A549 (cell line): ENCODE data around the gene TMEM248. TPM values are rescaled to one million over a fixed set of nuclear protein-coding genes. Genes with fewer than 3 reads are reported as not detected.

Experiments
- ATAC-seq, 2 experiments: fragments of 200-7000 bp in 1 of 2; fragments of >200 bp in 1 of 2; cut with Nextera tagmentation in 1 of 2; cut with Tn5 transposase in 1 of 2; 3 replicates each; pipeline versions ENCODE4 v1.8.0 to v1.9.1; 2018 to 2020; ENCODE audit warnings: mild to moderate bottlenecking in 1 of 2, moderate library complexity in 1 of 2
- CTCF ChIA-PET: fragments of 300-600 bp; sonication (Branson Sonifier 250); formaldehyde crosslinking; extraction: SDS; loops from one replicate; lab custom pipeline; 2021; ENCODE audit warnings: antibody characterized with exemption, inconsistent platforms; lab: Yijun Ruan, JAX
- POLR2A ChIA-PET: fragments of 350-600 bp; formaldehyde crosslinking; extraction: SDS; loops from one replicate; lab custom pipeline; 2021; ENCODE audit warnings: antibody characterized with exemption, inconsistent platforms; lab: Yijun Ruan, JAX
- DNase-seq, 2 experiments: peaks; one replicate each; pipeline versions ENCODE4 v3.0.0 to v3.0.0-alpha.2; 2011 to 2016; ENCODE audit warnings: low read depth in 1 of 2, low spot score in 1 of 2
- FAIRE-seq: peaks from 2 replicates; lab custom pipeline; 2011; peaks lifted over from hg19 to GRCh38; lab: Jason Lieb, UNC
- H3K27ac ChIP-seq, 2 experiments: fragments of >200 bp; sonication (Bioruptor Twin); formaldehyde crosslinking; 3 replicates each; pipeline ENCODE4 v1.5.1; 2016 to 2017
- H3K4me1 ChIP-seq: fragments of >200 bp; sonication (Bioruptor Twin); formaldehyde crosslinking; 3 replicates; pipeline ENCODE4 v1.6.1; 2016
- H3K4me2 ChIP-seq: fragments of >200 bp; sonication (Bioruptor Twin); formaldehyde crosslinking; 3 replicates; pipeline ENCODE4 v1.6.1; 2016
- H3K4me3 ChIP-seq: fragments of >200 bp; sonication (Bioruptor Twin); formaldehyde crosslinking; 3 replicates; pipeline ENCODE4 v1.5.1; 2016
- H3K9me3 ChIP-seq: fragments of >200 bp; sonication (Bioruptor Twin); formaldehyde crosslinking; 3 replicates; pipeline ENCODE4 v1.6.1; 2016
- BCL3 ChIP-seq: fragments of >200 bp; sonication (Bioruptor Twin); formaldehyde crosslinking; IDR thresholded peaks from 3 replicates; pipeline ENCODE4 v1.6.1; 2016
- CEBPB ChIP-seq, 2 experiments: fragments of >200 bp in 1 of 2; sonication (Bioruptor Twin) in 1 of 2; formaldehyde crosslinking in 1 of 2; IDR thresholded peaks; 2 replicates each; pipeline ENCODE4 v1.6.1; 2012 to 2016
- CHD2 ChIP-seq: fragments of 150-350 bp; IDR thresholded peaks from 2 replicates; pipeline ENCODE4 v1.6.1; 2014; ENCODE audit warnings: low read length; ENCODE audit not compliant: partially characterized antibody
- CTCF ChIP-seq: fragments of >200 bp; sonication (Bioruptor Twin); formaldehyde crosslinking; IDR thresholded peaks from 3 replicates; pipeline ENCODE4 v1.5.1; 2016
- E2F6 ChIP-seq: IDR thresholded peaks from 2 replicates; pipeline ENCODE4 v1.6.1; 2012; ENCODE audit warnings: low read depth, borderline replicate concordance
- EHMT2 ChIP-seq: fragments of 200-600 bp; sonication (generic); IDR thresholded peaks from 2 replicates; pipeline ENCODE4 v1.6.1; 2016; ENCODE audit warnings: antibody characterized with exemption, low read depth, mild to moderate bottlenecking, moderate library complexity
- FOXS1 ChIP-seq: fragments of 250-450 bp; sonication (Bioruptor Pico); IDR thresholded peaks from 2 replicates; pipeline ENCODE4 v1.5.0; 2020; ENCODE audit warnings: mild to moderate bottlenecking, moderate library complexity
- HOXB13 ChIP-seq: fragments of 250-450 bp; sonication (Bioruptor Pico); IDR thresholded peaks from 2 replicates; pipeline ENCODE4 v1.5.0; 2020; ENCODE audit warnings: low read depth, mild to moderate bottlenecking, moderate library complexity
- HOXB5 ChIP-seq: fragments of 250-450 bp; sonication (Bioruptor Pico); IDR thresholded peaks from 2 replicates; pipeline ENCODE4 v1.5.0; 2020; ENCODE audit warnings: mild to moderate bottlenecking, moderate library complexity
- KDM5A ChIP-seq: fragments of 200-600 bp; sonication (generic); IDR thresholded peaks from 2 replicates; pipeline ENCODE4 v1.6.1; 2016; ENCODE audit warnings: antibody characterized with exemption, mild to moderate bottlenecking
- MAFK ChIP-seq: fragments of 450-650 bp; IDR thresholded peaks from 2 replicates; pipeline ENCODE4 v1.6.1; 2014; ENCODE audit not compliant: partially characterized antibody
- MAX ChIP-seq: IDR thresholded peaks from 2 replicates; pipeline ENCODE4 v1.6.1; 2012
- MAZ ChIP-seq: fragments of 150-350 bp; IDR thresholded peaks from 2 replicates; pipeline ENCODE4 v1.6.1; 2014; ENCODE audit warnings: antibody characterized with exemption, low read depth, low read length, borderline replicate concordance
- NR3C1 ChIP-seq: fragments of >200 bp; sonication (Bioruptor Twin); formaldehyde crosslinking; IDR thresholded peaks from 3 replicates; pipeline ENCODE4 v1.6.1; 2017
- POLR2A ChIP-seq: IDR thresholded peaks from 2 replicates; pipeline ENCODE4 v1.6.1; 2012; ENCODE audit warnings: mild to moderate bottlenecking, low read length
- RARB ChIP-seq: fragments of 250-450 bp; sonication (Bioruptor Pico); IDR thresholded peaks from 2 replicates; pipeline ENCODE4 v1.8.0; 2021; ENCODE audit warnings: mild to moderate bottlenecking, moderate library complexity
- RCOR1 ChIP-seq: fragments of 150-350 bp; IDR thresholded peaks from 2 replicates; pipeline ENCODE4 v1.6.1; 2014; ENCODE audit warnings: antibody characterized with exemption, low read length, low read depth
- RNF2 ChIP-seq: fragments of 200-600 bp; sonication (generic); IDR thresholded peaks from 2 replicates; pipeline ENCODE4 v1.6.1; 2016; ENCODE audit warnings: low read depth, mild to moderate bottlenecking, antibody characterized with exemption, moderate library complexity, borderline replicate concordance
- ZSCAN20 ChIP-seq: fragments of 250-450 bp; sonication (Bioruptor Pico); IDR thresholded peaks from 2 replicates; pipeline ENCODE4 v1.8.0; 2022; ENCODE audit warnings: mild to moderate bottlenecking, moderate library complexity
- WGBS: methylation state at CpG from one replicate; pipeline ENCODE4 v1.1.6; 2017; ENCODE audit errors: missing lambda C conversion rate; 5-methylcytosine and 5-hydroxymethylcytosine counted together
- polyA plus RNA-seq, 4 experiments: library from polyadenylated mRNA; depleted of rRNA in 3 of 4; stranded (reverse); fragments of >200 nt; fragmentation: RNase III in 1 of 4; extraction: RNeasy Plus Mini Kit Qiagen cat#74134 plus additional on column Dnase treatment in 1 of 4; gene quantifications; 2 replicates in 3 of 4; 3 replicates in 1 of 4; pipeline ENCODE4 v1.2.3, GENCODE V29; 2011 to 2017
- TF ChIP-seq, protein P1 (sequence below): fragments of 250-450 bp; sonication (Bioruptor Pico); IDR thresholded peaks from 2 replicates; pipeline ENCODE4 v1.5.0; 2020; ENCODE audit warnings: low read depth, mild to moderate bottlenecking, moderate library complexity

The TMEM248 gene
- polyA plus RNA-seq, 2 of the 4 experiments (the other 2 are of a cell fraction), result 53.7 to 128 TPM

GRCh38 chr7:66920769-66921395 lies at the start of gene TMEM248 (continued):
- no peak for TF ChIP-seq CTCF
- no peak for TF ChIP-seq RNF2
- no peak for TF ChIP-seq RCOR1
- TF ChIP-seq HOXB13 (CRISPR knock-in tag), result no peak
- TF ChIP-seq BCL3, result 0 out of 3 replicates have a peak, but pooled peaks have one; percentile 54
- no peak for TF ChIP-seq NR3C1

DNA sequence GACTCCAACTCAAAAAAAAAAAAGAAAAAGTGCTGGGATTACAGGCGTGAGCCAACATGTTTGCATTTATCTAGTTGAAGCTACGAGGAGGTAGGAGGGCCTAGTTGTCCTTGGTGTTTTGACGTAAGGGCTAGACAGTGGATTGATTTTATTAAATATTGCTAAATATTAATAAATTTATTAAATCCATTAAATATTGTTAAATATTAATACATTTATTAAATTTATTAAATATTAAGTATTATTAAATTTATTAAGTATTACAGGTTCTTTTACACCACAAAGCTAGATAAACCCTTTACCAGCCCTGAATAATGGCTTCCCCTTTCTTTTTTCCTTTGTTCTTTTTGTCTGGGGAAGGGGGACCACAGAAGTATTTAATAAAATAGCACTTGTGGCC lies 47.5 kb upstream of the TMEM248 start:
- 94% methylated on average over 3 of the region's 3 CpGs for WGBS
- TF ChIP-seq ZSCAN20 (CRISPR knock-in tag) (no peak), HOXB5 (no peak), KDM5A (no peak), NR3C1 (no peak), EHMT2 (no peak), E2F6 (no peak), CEBPB (IDR thresholded peaks at IDR 0.05) (no peak), RCOR1 (no peak), HOXB13 (CRISPR knock-in tag) (no peak), MAZ (no peak), MAFK (no peak), RARB (no peak), POLR2A (no peak), CHD2 (no peak), BCL3 (no peak), MAX (no peak), FOXS1 (CRISPR knock-in tag) (no peak)
- TF ChIP-seq, protein P1, sequence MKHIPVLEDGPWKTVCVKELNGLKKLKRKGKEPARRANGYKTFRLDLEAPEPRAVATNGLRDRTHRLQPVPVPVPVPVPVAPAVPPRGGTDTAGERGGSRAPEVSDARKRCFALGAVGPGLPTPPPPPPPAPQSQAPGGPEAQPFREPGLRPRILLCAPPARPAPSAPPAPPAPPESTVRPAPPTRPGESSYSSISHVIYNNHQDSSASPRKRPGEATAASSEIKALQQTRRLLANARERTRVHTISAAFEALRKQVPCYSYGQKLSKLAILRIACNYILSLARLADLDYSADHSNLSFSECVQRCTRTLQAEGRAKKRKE (CRISPR knock-in tag), result no peak
- FAIRE-seq, result no peak
- POLR2A ChIA-PET, result no interaction called here
- no peak for ATAC-seq
- no peak for DNase-seq
- no peak overlapping the region for H3K4me3 ChIP-seq
- no peak overlapping the region for H3K27ac ChIP-seq
- H3K4me1 ChIP-seq, result no peaks in the 10 kb centered on the region
- H3K9me3 ChIP-seq, result no peaks in the 10 kb centered on the region
- CTCF ChIA-PET, result interaction anchor here (2.5 kb wide), 1 partner anchor 11 kb away, joined by 8 read pairs; no protein-coding TSS in a partner anchor
- H3K4me2 ChIP-seq, result no peak overlapping the region
